ENCODE measurements around the gene LIF. TPM values are rescaled to one million over a fixed set of nuclear protein-coding genes. Genes with fewer than 3 reads are reported as not detected.
A peak's percentile ranks its signal among the peaks of the same experiment; 100 is the strongest.

Gene LIF
- total RNA-seq, 1 donor from 2014 or later = 0.16 TPM

DNA sequence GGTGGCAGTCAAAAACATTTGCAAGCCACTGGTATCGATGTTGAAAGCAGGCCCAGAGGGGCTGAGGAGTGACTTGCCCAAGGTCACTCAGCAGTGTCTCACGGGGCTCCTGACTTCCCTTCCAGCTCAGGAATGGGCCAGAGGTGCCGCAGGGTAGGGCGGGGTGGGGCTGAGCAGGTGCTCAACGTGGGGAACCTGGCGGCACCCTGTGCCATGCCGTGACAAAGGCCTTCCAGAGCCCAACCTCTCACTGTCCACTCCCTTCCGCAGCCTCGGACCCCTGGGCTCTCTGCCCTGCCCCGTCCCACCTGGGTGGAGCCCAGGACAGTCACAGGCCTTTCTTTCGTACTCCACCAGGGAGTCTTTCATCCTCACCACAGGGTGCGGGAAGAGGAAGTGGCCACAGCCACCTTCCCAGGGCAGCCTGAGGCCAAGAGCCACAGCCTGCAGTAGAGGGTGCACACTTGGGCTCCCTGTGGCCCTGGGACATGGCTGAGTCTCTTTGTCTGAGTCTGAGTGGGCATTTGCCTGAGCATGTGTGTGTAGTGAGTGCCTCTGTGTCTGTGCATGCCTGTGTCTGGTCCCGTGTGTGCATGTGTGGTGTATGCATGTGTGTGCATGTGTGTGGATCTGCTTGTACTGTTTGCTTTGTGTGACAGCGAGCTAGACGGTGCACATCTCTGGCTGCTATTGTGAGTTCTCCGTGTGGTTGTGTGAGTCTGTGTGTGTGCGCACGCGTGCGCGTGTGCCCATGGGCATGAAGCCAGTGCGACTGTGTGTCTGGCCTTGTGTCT lies 6.0 kb upstream of the LIF start:
- Histone ChIP-seq H3K9me3 (replicated peaks) (no peaks in the 10 kb centered on the region), H3K27ac (replicated peaks) (peak overlapping the region; percentile 45)
- intact Hi-C loops (cut with micrococcal nuclease) = loop anchor here (2.0 kb wide), 1 partner anchor 144 kb away; no protein-coding TSS in a partner anchor

DNA sequence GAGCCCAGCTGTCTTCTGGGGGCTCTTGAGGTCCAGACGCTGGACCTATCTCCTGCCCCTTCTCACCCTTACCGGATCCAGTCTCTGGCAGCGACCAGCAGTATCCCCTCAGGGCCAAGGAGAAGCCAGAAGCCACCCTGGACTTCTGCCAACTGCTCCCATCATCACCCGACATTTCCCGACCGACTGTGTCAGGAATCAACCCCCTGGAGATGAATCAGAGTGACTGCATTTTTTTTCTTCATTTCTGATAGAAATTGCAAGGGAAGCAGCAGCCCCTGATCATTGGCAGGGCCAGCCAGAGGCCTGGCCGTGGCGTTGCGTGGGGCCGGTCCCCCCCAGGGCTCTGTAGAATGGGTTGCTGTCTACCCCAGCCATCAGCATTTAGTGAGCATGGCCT lies 5.2 kb upstream of the LIF start:
- TF ChIP-seq, protein P1, sequence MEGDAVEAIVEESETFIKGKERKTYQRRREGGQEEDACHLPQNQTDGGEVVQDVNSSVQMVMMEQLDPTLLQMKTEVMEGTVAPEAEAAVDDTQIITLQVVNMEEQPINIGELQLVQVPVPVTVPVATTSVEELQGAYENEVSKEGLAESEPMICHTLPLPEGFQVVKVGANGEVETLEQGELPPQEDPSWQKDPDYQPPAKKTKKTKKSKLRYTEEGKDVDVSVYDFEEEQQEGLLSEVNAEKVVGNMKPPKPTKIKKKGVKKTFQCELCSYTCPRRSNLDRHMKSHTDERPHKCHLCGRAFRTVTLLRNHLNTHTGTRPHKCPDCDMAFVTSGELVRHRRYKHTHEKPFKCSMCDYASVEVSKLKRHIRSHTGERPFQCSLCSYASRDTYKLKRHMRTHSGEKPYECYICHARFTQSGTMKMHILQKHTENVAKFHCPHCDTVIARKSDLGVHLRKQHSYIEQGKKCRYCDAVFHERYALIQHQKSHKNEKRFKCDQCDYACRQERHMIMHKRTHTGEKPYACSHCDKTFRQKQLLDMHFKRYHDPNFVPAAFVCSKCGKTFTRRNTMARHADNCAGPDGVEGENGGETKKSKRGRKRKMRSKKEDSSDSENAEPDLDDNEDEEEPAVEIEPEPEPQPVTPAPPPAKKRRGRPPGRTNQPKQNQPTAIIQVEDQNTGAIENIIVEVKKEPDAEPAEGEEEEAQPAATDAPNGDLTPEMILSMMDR (IDR thresholded peaks at IDR 0.05; ENCODE audit: borderline replicate concordance) = no peak
- intact Hi-C loops (cut with micrococcal nuclease) = loop anchor here (2.0 kb wide), 1 partner anchor 143 kb away; no protein-coding TSS in a partner anchor
- Histone ChIP-seq H3K36me3 (no peaks in the 10 kb centered on the region), H3K4me1 (peaks cover 41% of the 10 kb centered on the region), H3K27me3 (ENCODE audit: low read depth) (peaks cover 65% of the 10 kb centered on the region), H3K9me3 (replicated peaks) (no peaks in the 10 kb centered on the region), H3K4me3 (no peak overlapping the region), H3K27ac (replicated peaks) (peak overlapping the region; percentile 45)
- peak; percentile 45 for DNase-seq

More for the DNA sequence above, 6.0 kb upstream of the LIF start:
- Histone ChIP-seq H3K4me3 (peak overlapping the region; percentile 9), H3K27me3 (ENCODE audit: low read depth) (peaks cover 64% of the 10 kb centered on the region), H3K4me1 (peaks cover 37% of the 10 kb centered on the region), H3K36me3 (no peaks in the 10 kb centered on the region)
- DNase-seq = no peak
- TF ChIP-seq, protein P1 (IDR thresholded peaks at IDR 0.05; ENCODE audit: borderline replicate concordance) = no peak

DNA sequence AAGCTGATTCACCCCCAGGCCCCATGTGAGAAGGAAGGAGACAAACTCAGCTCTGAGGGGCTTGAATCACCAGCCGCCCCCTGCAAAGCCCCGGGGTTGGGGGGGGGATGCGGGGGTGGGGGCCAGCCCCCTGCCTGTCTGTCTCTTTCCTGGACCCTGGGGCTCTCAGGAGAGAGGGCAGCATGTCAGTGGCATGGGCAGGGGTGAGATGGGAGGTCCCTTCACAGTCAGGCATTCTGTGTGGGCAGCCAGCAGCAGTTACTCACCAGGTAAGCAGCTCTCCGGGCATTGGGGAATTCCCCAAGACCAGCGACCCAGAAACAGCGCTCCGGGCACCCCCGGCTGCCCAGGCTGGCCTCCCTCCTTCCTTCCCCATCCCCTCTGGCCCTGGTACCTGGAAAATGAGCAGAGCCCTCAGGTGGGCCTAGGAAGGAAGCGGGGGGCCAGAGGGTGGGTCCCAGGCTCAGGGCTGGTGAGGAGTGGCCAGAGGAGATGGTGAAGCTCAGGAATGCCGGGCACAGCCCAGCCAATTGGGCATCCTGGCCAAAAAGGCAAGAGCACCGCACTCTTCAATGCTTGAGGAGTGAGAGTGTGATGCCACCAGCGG lies 4.2 kb upstream of the LIF start:
- Histone ChIP-seq H3K4me1 (peaks cover 42% of the 10 kb centered on the region), H3K4me3 (no peak overlapping the region), H3K36me3 (no peaks in the 10 kb centered on the region), H3K9me3 (replicated peaks) (no peaks in the 10 kb centered on the region), H3K27me3 (ENCODE audit: low read depth) (peaks cover 74% of the 10 kb centered on the region), H3K27ac (replicated peaks) (peak overlapping the region; percentile 31)
- DNase-seq = no peak
- intact Hi-C loops (cut with micrococcal nuclease) = no loop called here
- TF ChIP-seq, protein P1 (IDR thresholded peaks at IDR 0.05; ENCODE audit: borderline replicate concordance) = no peak

DNA sequence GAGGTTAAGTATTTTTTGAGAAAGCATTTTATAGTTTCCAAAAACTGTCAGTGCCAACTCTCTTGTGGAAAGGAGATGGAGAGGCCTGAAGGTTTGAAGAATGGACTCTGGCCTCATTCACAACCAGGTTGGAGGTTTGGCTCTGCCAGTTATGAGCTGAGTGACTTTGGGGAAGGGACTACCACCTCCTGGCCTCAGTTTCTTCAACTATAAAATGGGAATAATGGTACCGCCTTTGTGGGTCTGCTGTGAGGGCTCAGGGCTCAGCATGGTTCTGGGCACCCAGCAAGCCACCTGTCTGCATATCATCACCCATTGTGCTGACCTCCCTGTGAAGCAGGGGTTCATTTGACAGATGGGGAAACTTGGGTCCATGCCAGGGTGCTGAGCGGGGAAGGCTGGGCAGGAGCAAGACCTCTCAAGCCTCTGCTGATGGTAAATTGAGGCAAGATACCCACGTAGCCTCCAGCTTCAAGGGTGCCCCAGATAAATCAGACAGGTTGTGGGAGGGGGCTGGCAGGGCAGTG lies 3.5 kb upstream of the LIF start:
- H3K27ac ChIP-seq (replicated peaks) = no peak overlapping the region
- peaks cover 77% of the 10 kb centered on the region for H3K27me3 ChIP-seq (ENCODE audit: low read depth)
- H3K9me3 ChIP-seq (replicated peaks) = no peaks in the 10 kb centered on the region
- intact Hi-C loops (cut with micrococcal nuclease) = no loop called here
- no peak for DNase-seq
- H3K4me3 ChIP-seq = no peak overlapping the region
- TF ChIP-seq, protein P1 (IDR thresholded peaks at IDR 0.05; ENCODE audit: borderline replicate concordance) = no peak
- H3K36me3 ChIP-seq = no peaks in the 10 kb centered on the region
- peaks cover 44% of the 10 kb centered on the region for H3K4me1 ChIP-seq

DNA sequence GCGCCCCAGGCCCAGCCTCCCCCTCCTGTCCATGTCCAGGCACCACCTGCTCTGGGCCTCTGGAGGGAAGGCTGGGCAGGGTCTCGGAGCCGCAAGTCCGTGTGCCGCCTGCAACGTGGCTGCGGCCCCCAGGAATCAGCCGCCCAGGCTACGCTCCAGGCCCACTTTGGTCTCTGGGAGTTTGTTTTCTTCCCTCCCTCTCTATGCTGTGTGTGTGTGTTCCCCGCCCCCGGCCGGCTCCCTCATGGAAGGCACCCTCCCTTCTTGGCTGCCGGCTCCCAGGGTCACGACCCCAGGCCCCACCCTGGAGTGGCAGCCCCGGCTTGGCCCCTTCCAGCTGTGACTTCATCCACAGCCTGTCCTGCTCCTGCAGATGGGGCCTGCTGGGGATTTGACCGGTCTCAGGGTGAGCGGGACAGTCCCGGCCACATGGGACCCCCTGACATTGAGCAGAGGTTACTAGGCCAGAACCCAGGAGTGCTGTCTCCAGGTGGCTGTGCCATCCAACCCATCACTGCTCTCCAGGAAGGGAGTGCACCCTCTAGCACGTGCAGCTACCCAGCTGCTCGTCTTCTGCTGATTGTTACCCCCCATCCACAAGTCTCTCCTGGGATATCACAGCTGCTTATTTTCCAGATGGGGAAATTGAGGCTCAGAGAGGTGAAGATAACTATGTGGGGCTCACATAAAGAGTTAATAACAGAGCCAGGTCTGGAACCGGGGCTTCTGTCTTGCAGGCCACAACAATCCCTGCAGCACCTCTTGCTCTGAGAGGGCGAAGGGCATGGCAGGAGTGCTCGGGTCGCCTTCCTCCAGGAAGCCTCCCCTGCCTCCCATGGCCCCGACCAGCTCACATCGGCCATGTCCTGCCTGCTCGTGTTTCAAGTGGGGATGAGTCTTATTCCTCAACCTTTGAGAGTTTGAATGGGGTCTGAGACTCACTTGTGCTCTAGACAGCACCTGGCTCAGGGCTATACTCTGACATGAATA lies 2.8 kb upstream of the LIF start:
- intact Hi-C loops (cut with micrococcal nuclease) = no loop called here
- Histone ChIP-seq H3K4me1 (peaks cover 44% of the 10 kb centered on the region), H3K27me3 (ENCODE audit: low read depth) (peaks cover 77% of the 10 kb centered on the region)

More for the DNA sequence above, 2.8 kb upstream of the LIF start:
- Histone ChIP-seq H3K36me3 (no peaks in the 10 kb centered on the region), H3K9me3 (replicated peaks) (no peaks in the 10 kb centered on the region), H3K27ac (replicated peaks) (peak overlapping the region; percentile 58), H3K4me3 (peak overlapping the region; percentile 27)
- TF ChIP-seq, protein P1 (IDR thresholded peaks at IDR 0.05; ENCODE audit: borderline replicate concordance) = no peak
- DNase-seq = peak; percentile 74
